Activated T-cell treated with anti-CD3 and anti-CD28 coated beads, Interleukin-2, amount 50 U/mL, for 24 hours (primary cell): Measurements from ENCODE around the gene WDPCP.
"Not testable (repeated sequence)": the region's sequence is repeated elsewhere in the genome, so short reads cannot be mapped to it uniquely, and the experiment has no call there.

Source experiments
- DNase-seq: peaks from one replicate; pipeline ENCODE4 v3.0.0-alpha.2; 2020
- H3K27ac Mint-ChIP-seq: 2 replicates; pipeline ENCODE4 v1.8.0; 2020; ENCODE audit warnings: mild to moderate bottlenecking, mixed read lengths
- H3K27me3 Mint-ChIP-seq: 2 replicates; pipeline ENCODE4 v1.8.0; 2020; ENCODE audit warnings: mixed read lengths
- H3K36me3 Mint-ChIP-seq: 2 replicates; pipeline ENCODE4 v1.8.0; 2020; ENCODE audit warnings: low read depth, mixed read lengths
- H3K4me1 Mint-ChIP-seq: 2 replicates; pipeline ENCODE4 v1.8.0; 2020; ENCODE audit warnings: low read depth, mixed read lengths
- H3K4me3 Mint-ChIP-seq: 2 replicates; pipeline ENCODE4 v1.8.0; 2020; ENCODE audit warnings: mild to moderate bottlenecking, moderate library complexity, mixed read lengths
- H3K9me3 Mint-ChIP-seq: 2 replicates; pipeline ENCODE4 v1.8.0; 2020; ENCODE audit warnings: mixed read lengths

Gene WDPCP

GRCh38 chr2:63192169-63192888 lies 395.9 kb downstream of the WDPCP start:
- no peak for DNase-seq
- Mint-ChIP-seq H3K4me1 (no peaks in the 10 kb centered on the region), H3K9me3 (peaks cover 20% of the 10 kb centered on the region), H3K4me3 (no peak overlapping the region), H3K27ac (no peak overlapping the region), H3K27me3 (no peaks in the 10 kb centered on the region), H3K36me3 (peaks cover 25% of the 10 kb centered on the region)

GRCh38 chr2:63189026-63189425 lies 399.3 kb downstream of the WDPCP start:
- Mint-ChIP-seq H3K4me3 (no peak overlapping the region), H3K27me3 (no peaks in the 10 kb centered on the region), H3K27ac (no peak overlapping the region), H3K9me3 (peaks cover 35% of the 10 kb centered on the region), H3K36me3 (peaks cover 26% of the 10 kb centered on the region), H3K4me1 (no peaks in the 10 kb centered on the region)
- no peak for DNase-seq

GRCh38 chr2:63186331-63186730 lies 401.9 kb downstream of the WDPCP start:
- H3K4me1 Mint-ChIP-seq, result no peaks in the 10 kb centered on the region
- no peak overlapping the region for H3K4me3 Mint-ChIP-seq
- no peaks in the 10 kb centered on the region for H3K27me3 Mint-ChIP-seq
- H3K9me3 Mint-ChIP-seq, result peaks cover 46% of the 10 kb centered on the region
- H3K27ac Mint-ChIP-seq, result no peak overlapping the region
- DNase-seq, result no peak
- peaks cover 23% of the 10 kb centered on the region for H3K36me3 Mint-ChIP-seq

DNA sequence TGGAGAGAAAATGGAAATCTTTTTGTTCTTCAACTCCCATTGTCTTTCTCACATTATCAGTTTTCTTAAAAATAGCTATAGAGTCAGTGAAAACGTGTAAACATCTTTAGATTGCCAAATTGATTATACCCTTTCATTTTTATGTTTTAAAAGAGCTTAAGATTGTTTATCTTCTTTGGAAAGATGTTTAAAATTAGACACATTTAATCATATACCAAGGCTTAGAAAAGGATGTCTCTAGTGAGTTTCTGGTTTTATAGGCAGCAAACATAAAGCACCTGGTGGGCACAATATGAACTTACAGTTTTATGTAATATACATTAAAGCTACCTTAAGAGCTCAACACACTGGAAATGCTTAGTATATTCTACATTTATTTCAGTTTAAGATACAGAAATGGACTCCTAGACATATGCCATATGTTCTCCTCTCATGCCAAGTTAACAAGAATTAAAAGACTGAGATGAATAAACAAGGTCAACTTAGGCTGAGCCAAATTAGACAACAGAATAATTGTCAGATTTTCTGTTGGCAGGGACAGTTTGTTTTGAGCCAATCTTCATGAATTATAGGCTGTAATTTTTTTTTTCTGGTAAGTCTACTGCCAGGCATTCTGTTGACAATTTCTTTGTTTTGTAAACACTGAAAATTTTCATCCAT lies 425.0 kb downstream of the WDPCP start:
- H3K27me3 Mint-ChIP-seq, result no peaks in the 10 kb centered on the region
- no peaks in the 10 kb centered on the region for H3K4me1 Mint-ChIP-seq
- peaks cover 8% of the 10 kb centered on the region for H3K9me3 Mint-ChIP-seq
- no peak overlapping the region for H3K27ac Mint-ChIP-seq
- H3K36me3 Mint-ChIP-seq, result peaks cover 15% of the 10 kb centered on the region
- no peak for DNase-seq
- no peak overlapping the region for H3K4me3 Mint-ChIP-seq

GRCh38 chr2:63159262-63159661 lies 429.0 kb downstream of the WDPCP start:
- Mint-ChIP-seq H3K27me3 (no peaks in the 10 kb centered on the region), H3K27ac (no peak overlapping the region), H3K4me1 (no peaks in the 10 kb centered on the region), H3K4me3 (no peak overlapping the region), H3K36me3 (peaks cover 5% of the 10 kb centered on the region), H3K9me3 (no peaks in the 10 kb centered on the region)
- DNase-seq, result no peak

- not testable (repeated sequence) for H3K4me1 Mint-ChIP-seq, DNase-seq, H3K27ac Mint-ChIP-seq, H3K4me3 Mint-ChIP-seq, H3K27me3 Mint-ChIP-seq
- peaks cover 57% of the 10 kb centered on the region for H3K9me3 Mint-ChIP-seq
- H3K36me3 Mint-ChIP-seq, result peaks cover 28% of the 10 kb centered on the region
Measured at GRCh38 chr2:63136683-63137082, 451.6 kb downstream of the WDPCP start.

GRCh38 chr2:63132020-63132419 lies 456.3 kb downstream of the WDPCP start:
- no peaks in the 10 kb centered on the region for H3K4me1 Mint-ChIP-seq
- peaks cover 17% of the 10 kb centered on the region for H3K36me3 Mint-ChIP-seq
- peaks cover 36% of the 10 kb centered on the region for H3K9me3 Mint-ChIP-seq
- H3K27ac Mint-ChIP-seq, result no peak overlapping the region
- no peak overlapping the region for H3K4me3 Mint-ChIP-seq
- H3K27me3 Mint-ChIP-seq, result no peaks in the 10 kb centered on the region
- DNase-seq, result no peak

DNA sequence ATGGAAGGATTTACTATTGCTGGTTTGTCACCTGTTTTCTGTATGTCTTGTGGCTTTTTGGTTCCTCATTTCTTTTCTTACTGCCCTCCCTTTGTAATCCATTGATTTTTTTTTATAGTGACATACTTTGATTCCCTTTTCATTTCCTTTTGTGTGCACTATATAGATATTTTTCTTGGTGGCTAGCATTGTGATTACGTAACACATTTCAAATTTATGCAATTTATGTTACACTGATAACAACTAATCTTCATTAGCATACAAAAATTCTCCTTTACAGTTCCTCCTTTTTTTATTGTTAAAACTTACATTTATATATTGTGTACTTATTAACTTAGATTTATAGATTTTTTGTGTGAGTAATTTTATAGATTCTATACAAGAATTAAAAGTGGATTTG lies 457.1 kb downstream of the WDPCP start:
- Mint-ChIP-seq H3K27ac (no peak overlapping the region), H3K36me3 (peaks cover 13% of the 10 kb centered on the region), H3K9me3 (peaks cover 31% of the 10 kb centered on the region), H3K4me3 (no peak overlapping the region), H3K27me3 (no peaks in the 10 kb centered on the region), H3K4me1 (no peaks in the 10 kb centered on the region)
- DNase-seq, result no peak

DNA sequence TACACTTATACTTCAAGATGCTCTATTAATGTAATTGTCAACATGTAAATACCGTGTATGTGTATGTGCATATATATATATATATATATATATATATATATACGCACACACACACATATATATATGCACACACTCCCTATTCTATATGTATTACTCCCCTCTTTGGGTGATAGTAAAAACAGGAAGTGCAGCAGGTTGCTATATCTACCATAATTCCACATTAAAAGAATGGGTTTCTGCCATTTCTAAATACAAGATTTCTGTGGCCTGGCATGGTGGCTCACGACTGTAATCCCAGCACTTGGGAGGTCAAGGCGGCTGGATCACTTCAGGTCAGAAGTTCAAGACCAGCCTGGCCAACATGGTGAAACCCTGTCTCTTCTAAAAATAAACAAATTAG lies 460.7 kb downstream of the WDPCP start:
- Mint-ChIP-seq H3K4me3 (no peak overlapping the region), H3K9me3 (peaks cover 23% of the 10 kb centered on the region), H3K27me3 (no peaks in the 10 kb centered on the region), H3K36me3 (peaks cover 8% of the 10 kb centered on the region), H3K27ac (no peak overlapping the region), H3K4me1 (no peaks in the 10 kb centered on the region)
- DNase-seq, result no peak

GRCh38 chr2:63124850-63125249 lies 463.4 kb downstream of the WDPCP start:
- DNase-seq, result no peak
- H3K4me1 Mint-ChIP-seq, result no peaks in the 10 kb centered on the region
- H3K27ac Mint-ChIP-seq, result no peak overlapping the region
- no peaks in the 10 kb centered on the region for H3K27me3 Mint-ChIP-seq
- no peak overlapping the region for H3K4me3 Mint-ChIP-seq
- H3K36me3 Mint-ChIP-seq, result peaks cover 19% of the 10 kb centered on the region
- H3K9me3 Mint-ChIP-seq, result peaks cover 6% of the 10 kb centered on the region

DNA sequence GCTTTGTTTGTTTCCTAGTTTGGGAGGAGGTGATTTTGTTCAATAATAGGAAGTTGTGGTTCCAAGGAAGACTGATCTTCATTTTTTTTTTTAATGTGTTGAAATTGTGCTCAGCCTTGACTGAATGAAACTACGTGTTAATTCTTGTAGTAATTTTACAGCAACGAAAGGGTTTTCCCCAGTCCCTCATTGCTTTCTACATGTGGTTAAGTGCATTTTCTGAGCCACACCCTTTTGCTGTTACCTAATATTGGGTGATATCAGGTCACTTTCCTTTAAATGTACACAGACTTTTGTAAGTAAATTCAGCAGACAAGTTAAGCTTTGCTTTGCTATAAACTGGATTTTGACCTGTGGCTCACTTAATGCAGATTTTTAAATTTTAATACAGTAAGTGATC lies 464.1 kb downstream of the WDPCP start:
- Mint-ChIP-seq H3K9me3 (peaks cover 3% of the 10 kb centered on the region), H3K27ac (no peak overlapping the region), H3K27me3 (no peaks in the 10 kb centered on the region), H3K4me3 (no peak overlapping the region), H3K36me3 (peaks cover 16% of the 10 kb centered on the region), H3K4me1 (no peaks in the 10 kb centered on the region)
- no peak for DNase-seq

- no peaks in the 10 kb centered on the region for H3K4me1 Mint-ChIP-seq
- peaks cover 11% of the 10 kb centered on the region for H3K9me3 Mint-ChIP-seq
- no peak overlapping the region for H3K27ac Mint-ChIP-seq
- no peak for DNase-seq
- H3K36me3 Mint-ChIP-seq, result peaks cover 14% of the 10 kb centered on the region
- H3K4me3 Mint-ChIP-seq, result no peak overlapping the region
- H3K27me3 Mint-ChIP-seq, result no peaks in the 10 kb centered on the region
Measured at GRCh38 chr2:63122921-63123320, 465.4 kb downstream of the WDPCP start.

GRCh38 chr2:63121055-63121834 lies 467.0 kb downstream of the WDPCP start:
- Mint-ChIP-seq H3K27me3 (no peaks in the 10 kb centered on the region), H3K4me3 (no peak overlapping the region), H3K36me3 (peaks cover 14% of the 10 kb centered on the region), H3K4me1 (no peaks in the 10 kb centered on the region), H3K9me3 (peaks cover 11% of the 10 kb centered on the region), H3K27ac (no peak overlapping the region)
- DNase-seq, result no peak

- no peaks in the 10 kb centered on the region for H3K27me3 Mint-ChIP-seq
- peaks cover 23% of the 10 kb centered on the region for H3K9me3 Mint-ChIP-seq
- no peaks in the 10 kb centered on the region for H3K4me1 Mint-ChIP-seq
- H3K36me3 Mint-ChIP-seq, result peaks cover 14% of the 10 kb centered on the region
- H3K27ac Mint-ChIP-seq, result no peak overlapping the region
- no peak for DNase-seq
- H3K4me3 Mint-ChIP-seq, result no peak overlapping the region
Measured at GRCh38 chr2:63118821-63119220, 469.5 kb downstream of the WDPCP start.

DNA sequence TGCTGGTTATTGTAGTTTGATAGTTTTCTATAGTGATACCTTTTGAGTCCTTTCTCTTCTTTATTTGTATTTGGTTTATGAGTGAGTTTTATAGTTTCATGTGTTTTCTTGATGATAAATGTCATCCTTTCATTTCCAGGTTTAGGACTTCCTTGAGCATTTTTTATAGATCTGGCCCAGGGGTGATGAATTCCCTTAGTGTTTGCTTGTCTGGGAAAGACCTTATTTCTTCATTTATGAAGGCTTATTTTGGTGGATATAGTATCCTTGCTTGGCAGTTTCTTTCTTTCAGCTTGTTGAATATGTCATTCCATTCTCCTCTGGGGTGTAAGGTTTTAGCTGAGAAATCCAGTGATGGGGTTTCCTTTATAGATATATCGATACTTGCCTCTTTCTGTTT lies 483.8 kb downstream of the WDPCP start:
- H3K4me3 Mint-ChIP-seq, result no peak overlapping the region
- no peaks in the 10 kb centered on the region for H3K36me3 Mint-ChIP-seq
- DNase-seq, result no peak
- no peaks in the 10 kb centered on the region for H3K27me3 Mint-ChIP-seq
- H3K4me1 Mint-ChIP-seq, result no peaks in the 10 kb centered on the region
- no peak overlapping the region for H3K27ac Mint-ChIP-seq
- H3K9me3 Mint-ChIP-seq, result peaks cover 38% of the 10 kb centered on the region
